AG10803 (cell line): ENCODE measurements around the gene SLC46A3.
A peak's percentile ranks its signal among the peaks of the same experiment; 100 is the strongest.
"Not testable (repeated sequence)": the region's sequence is repeated elsewhere in the genome, so short reads cannot be mapped to it uniquely, and the experiment has no call there.

Experiments
- DNase-seq: peaks from one replicate; pipeline ENCODE4 v3.0.0; 2010; ENCODE audit warnings: low read depth
- H3K4me3 ChIP-seq: 2 replicates; pipeline ENCODE4 v1.5.1; 2011; ENCODE audit warnings: mild to moderate bottlenecking, low read length, control low read depth
- CTCF ChIP-seq: conservative IDR thresholded peaks from 2 replicates; pipeline ENCODE4 v1.5.1; 2011; ENCODE audit warnings: mild to moderate bottlenecking, low read length, control low read depth, inconsistent platforms

Gene SLC46A3

GRCh38 chr13:28704919-28705318 is 13.9 kb downstream of the SLC46A3 start:
- no peak for DNase-seq
- no peak overlapping the region for H3K4me3 ChIP-seq
- no peak for TF ChIP-seq CTCF

GRCh38 chr13:28704282-28704681 is 14.5 kb downstream of the SLC46A3 start:
- no peak overlapping the region for H3K4me3 ChIP-seq
- TF ChIP-seq CTCF, result no peak
- DNase-seq, result no peak

GRCh38 chr13:28699246-28699645 is 19.5 kb downstream of the SLC46A3 start:
- TF ChIP-seq CTCF, result no peak
- H3K4me3 ChIP-seq, result no peak overlapping the region
- DNase-seq, result no peak

GRCh38 chr13:28697441-28697840 is 21.3 kb downstream of the SLC46A3 start:
- no peak overlapping the region for H3K4me3 ChIP-seq
- DNase-seq, result no peak
- no peak for TF ChIP-seq CTCF

GRCh38 chr13:28693605-28694491 is 24.9 kb downstream of the SLC46A3 start:
- not testable (repeated sequence) for H3K4me3 ChIP-seq

GRCh38 chr13:28685892-28686291 is 32.9 kb downstream of the SLC46A3 start:
- H3K4me3 ChIP-seq, result no peak overlapping the region
- DNase-seq, result no peak
- no peak for TF ChIP-seq CTCF

More at GRCh38 chr13:28693605-28694491, 24.9 kb downstream of the SLC46A3 start:
- peak; percentile 31 for DNase-seq

- no peak overlapping the region for H3K4me3 ChIP-seq
- DNase-seq, result no peak
- no peak for TF ChIP-seq CTCF
Measured at GRCh38 chr13:28685114-28685513, 33.7 kb downstream of the SLC46A3 start.
